Esophagus muscularis mucosa (tissue), 4 donors: ENCODE measurements around the gene CELF2. TPM values are rescaled to one million over a fixed set of nuclear protein-coding genes. Genes with fewer than 3 reads are reported as not detected.

Experiments used
- DNase-seq: peaks from one replicate; pipeline ENCODE4 v3.0.0-alpha.2; 2017; ENCODE audit errors: extremely low spot score
- H3K27ac ChIP-seq, 4 donors: fragments of 200-600 bp; sonication (generic); replicated peaks in 1 of 4; 1 replicate in 3 of 4; 2 replicates in 1 of 4; pipeline ENCODE4 v1.5.1; 2016 to 2019; ENCODE audit warnings: mild to moderate bottlenecking in 1 of 4
- H3K27me3 ChIP-seq, 4 donors: fragments of 200-600 bp; sonication (generic); one replicate each; pipeline versions ENCODE4 v1.5.1 to v1.6.0; 2016 to 2019
- H3K36me3 ChIP-seq, 4 donors: fragments of 200-600 bp; sonication (generic); one replicate each; pipeline ENCODE4 v1.5.1; 2016 to 2019
- H3K4me1 ChIP-seq, 4 donors: fragments of 200-600 bp; sonication (generic); one replicate each; pipeline ENCODE4 v1.5.1; 2016 to 2019
- H3K4me3 ChIP-seq, 4 donors: fragments of 200-600 bp; sonication (generic); 1 replicate in 2 of 4; 2 replicates in 2 of 4; pipeline ENCODE4 v1.5.1; 2016 to 2019; ENCODE audit warnings: mild to moderate bottlenecking in 4 of 4, moderate library complexity in 1 of 4
- H3K9me3 ChIP-seq, 4 donors: fragments of 200-600 bp; sonication (generic); 1 replicate in 3 of 4; 2 replicates in 1 of 4; pipeline ENCODE4 v1.5.1; 2016 to 2019
- EP300 ChIP-seq: sonication (generic); formaldehyde crosslinking; IDR thresholded peaks from one replicate; pipeline ENCODE4 v1.6.1; 2017; ENCODE audit warnings: antibody characterized with exemption
- POLR2A ChIP-seq: fragments of 450-650 bp; IDR thresholded peaks from one replicate; pipeline ENCODE4 v1.6.1; 2017; ENCODE audit warnings: antibody characterized with exemption, moderate library complexity, mild to moderate bottlenecking, low read depth
- POLR2AphosphoS5 ChIP-seq, 2 donors: sonication (generic); formaldehyde crosslinking; IDR thresholded peaks; one replicate each; pipeline ENCODE4 v1.6.1; 2017; ENCODE audit warnings: antibody characterized with exemption in 2 of 2
- WGBS: methylation state at CpG from one replicate; pipeline ENCODE4 v1.1.5; 2018; 5-methylcytosine and 5-hydroxymethylcytosine counted together
- intact Hi-C: fragments of 100-400 bp; cut with DNase I; formaldehyde crosslinking; loops from one replicate; pipeline ENCODE4 v1.15.1; 2023
- total RNA-seq, 4 donors: library from RNA; depleted of rRNA; stranded (reverse); fragments of >200 nt; gene quantifications; one replicate each; pipeline versions ENCODE4 v1.1.0 to v1.2.1, GENCODE V29; 2016
- TF ChIP-seq, protein P1 (sequence below), 3 experiments: fragments of 200-600 bp in 2 of 3; fragments of 450-650 bp in 1 of 3; sonication (generic) in 2 of 3; IDR thresholded peaks; one replicate each; pipeline ENCODE4 v1.5.1; 2017 to 2019; ENCODE audit warnings: antibody characterized with exemption in 3 of 3, mild to moderate bottlenecking in 2 of 3, moderate library complexity in 1 of 3

CELF2 gene
- total RNA-seq, 4 donors from 2014 or later, result 81.8 to 128 (median 104) TPM

DNA sequence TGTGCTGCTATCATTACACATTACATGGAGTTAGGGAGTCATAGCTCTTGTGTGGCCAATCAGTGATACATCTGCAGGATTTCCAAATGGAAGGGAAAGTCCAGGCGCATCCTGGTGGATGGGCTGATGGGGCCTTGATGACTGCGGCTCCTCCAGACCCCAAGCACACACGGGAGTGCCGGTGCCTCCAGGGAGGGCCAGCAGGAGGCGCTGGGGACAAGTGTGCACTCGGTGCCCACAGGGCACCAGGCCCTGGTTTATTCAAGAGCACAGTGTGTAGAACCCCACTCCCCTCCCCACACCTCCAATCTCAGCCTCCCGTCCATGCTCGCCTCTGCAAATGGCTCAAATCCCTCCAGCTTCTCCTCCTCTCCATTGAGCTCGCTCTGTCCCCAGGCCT, 349.8 kb downstream of the CELF2 start:
- Histone ChIP-seq H3K4me3 (no peak overlapping the region), H3K36me3 (no peaks in the 10 kb centered on the region), H3K9me3 (no peaks in the 10 kb centered on the region), H3K27me3 (no peaks in the 10 kb centered on the region), H3K27ac (no peak overlapping the region), H3K4me1 (no peaks in the 10 kb centered on the region)
- no peak for TF ChIP-seq EP300
- no peak for TF ChIP-seq POLR2AphosphoS5 (IDR thresholded peaks at IDR 0.05)
- TF ChIP-seq, protein P1, sequence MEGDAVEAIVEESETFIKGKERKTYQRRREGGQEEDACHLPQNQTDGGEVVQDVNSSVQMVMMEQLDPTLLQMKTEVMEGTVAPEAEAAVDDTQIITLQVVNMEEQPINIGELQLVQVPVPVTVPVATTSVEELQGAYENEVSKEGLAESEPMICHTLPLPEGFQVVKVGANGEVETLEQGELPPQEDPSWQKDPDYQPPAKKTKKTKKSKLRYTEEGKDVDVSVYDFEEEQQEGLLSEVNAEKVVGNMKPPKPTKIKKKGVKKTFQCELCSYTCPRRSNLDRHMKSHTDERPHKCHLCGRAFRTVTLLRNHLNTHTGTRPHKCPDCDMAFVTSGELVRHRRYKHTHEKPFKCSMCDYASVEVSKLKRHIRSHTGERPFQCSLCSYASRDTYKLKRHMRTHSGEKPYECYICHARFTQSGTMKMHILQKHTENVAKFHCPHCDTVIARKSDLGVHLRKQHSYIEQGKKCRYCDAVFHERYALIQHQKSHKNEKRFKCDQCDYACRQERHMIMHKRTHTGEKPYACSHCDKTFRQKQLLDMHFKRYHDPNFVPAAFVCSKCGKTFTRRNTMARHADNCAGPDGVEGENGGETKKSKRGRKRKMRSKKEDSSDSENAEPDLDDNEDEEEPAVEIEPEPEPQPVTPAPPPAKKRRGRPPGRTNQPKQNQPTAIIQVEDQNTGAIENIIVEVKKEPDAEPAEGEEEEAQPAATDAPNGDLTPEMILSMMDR (IDR thresholded peaks at IDR 0.05), result no peak
- no peak for TF ChIP-seq POLR2A
- DNase-seq, result no peak
- intact Hi-C loops, result no loop called here
- 94% methylated on average over 5 of the region's 9 CpGs for WGBS

- Histone ChIP-seq H3K9me3 (no peaks in the 10 kb centered on the region), H3K36me3 (no peaks in the 10 kb centered on the region), H3K4me1 (no peaks in the 10 kb centered on the region), H3K4me3 (no peak overlapping the region), H3K27me3 (no peaks in the 10 kb centered on the region), H3K27ac (no peak overlapping the region)
- intact Hi-C loops, result no loop called here
- 93% methylated on average over 11 of the region's 11 CpGs for WGBS
- DNase-seq, result no peak
- TF ChIP-seq EP300 (no peak), POLR2AphosphoS5 (IDR thresholded peaks at IDR 0.05) (no peak), POLR2A (no peak)
- TF ChIP-seq, protein P1 (IDR thresholded peaks at IDR 0.05), result no peak
Measured at GRCh38 chr10:11373717-11374171, 356.1 kb downstream of the CELF2 start.

GRCh38 chr10:11377267-11377666, 359.6 kb downstream of the CELF2 start:
- H3K27ac ChIP-seq, result no peak overlapping the region
- no peaks in the 10 kb centered on the region for H3K9me3 ChIP-seq
- intact Hi-C loops, result no loop called here
- no peak for TF ChIP-seq POLR2AphosphoS5 (IDR thresholded peaks at IDR 0.05)
- TF ChIP-seq, protein P1 (IDR thresholded peaks at IDR 0.05), result no peak
- no peaks in the 10 kb centered on the region for H3K4me1 ChIP-seq
- H3K36me3 ChIP-seq, result no peaks in the 10 kb centered on the region
- H3K27me3 ChIP-seq, result no peaks in the 10 kb centered on the region
- 88% methylated on average over 3 of the region's 3 CpGs for WGBS
- no peak for DNase-seq
- H3K4me3 ChIP-seq, result no peak overlapping the region

DNA sequence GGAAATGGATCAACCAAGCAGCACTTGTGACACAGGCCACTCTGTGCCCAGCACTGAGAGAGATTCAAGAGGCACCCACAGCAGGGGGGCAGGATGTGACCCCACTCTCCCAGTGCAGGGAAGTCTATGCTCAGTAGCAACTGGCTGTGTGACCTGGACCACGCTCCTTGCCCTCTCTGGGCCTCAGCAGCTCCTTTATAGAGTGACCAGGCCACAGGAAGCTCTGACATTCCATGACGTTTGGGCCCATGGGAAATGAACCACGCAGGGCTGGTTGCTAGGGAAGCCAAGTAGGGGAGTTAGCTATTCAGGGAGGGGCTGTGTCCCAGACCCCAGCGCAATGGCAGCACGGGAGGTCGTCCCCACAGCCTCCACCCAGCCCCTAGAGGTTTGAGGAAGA, 361.2 kb downstream of the CELF2 start:
- H3K4me3 ChIP-seq, result no peak overlapping the region
- H3K27ac ChIP-seq, result no peak overlapping the region
- H3K27me3 ChIP-seq, result no peaks in the 10 kb centered on the region
- H3K4me1 ChIP-seq, result no peaks in the 10 kb centered on the region
- H3K36me3 ChIP-seq, result no peaks in the 10 kb centered on the region
- H3K9me3 ChIP-seq, result peaks cover 0 to 2% (median 0%) of the 10 kb centered on the region in 4 donors
- 79% methylated on average over 6 of the region's 6 CpGs for WGBS
- intact Hi-C loops, result no loop called here
- DNase-seq, result no peak
- TF ChIP-seq, protein P1 (IDR thresholded peaks at IDR 0.05), result no peak
- no peak for TF ChIP-seq POLR2A
- TF ChIP-seq POLR2AphosphoS5 (IDR thresholded peaks at IDR 0.05), result no peak
- no peak for TF ChIP-seq EP300

DNA sequence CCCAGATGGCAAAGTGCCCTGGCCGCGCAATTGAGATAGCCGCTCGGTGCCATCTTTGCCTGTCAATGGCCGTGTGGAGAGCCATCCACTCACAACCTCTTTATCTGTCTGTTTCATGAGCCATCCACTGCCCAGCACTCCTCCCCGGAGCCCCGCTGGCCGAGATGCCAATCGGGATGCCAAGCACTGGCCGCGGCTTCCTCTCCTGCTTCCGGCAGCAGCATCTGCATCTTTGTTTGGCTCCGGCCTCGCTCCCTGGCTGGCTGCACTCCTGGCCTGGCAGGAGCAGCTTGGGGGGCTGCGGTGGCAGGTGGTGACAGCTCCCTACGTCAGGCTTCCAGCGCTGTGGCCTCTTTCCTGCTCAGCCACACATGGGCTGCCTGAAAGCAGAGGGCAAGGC, 362.1 kb downstream of the CELF2 start:
- no peaks in the 10 kb centered on the region for H3K27me3 ChIP-seq
- H3K4me1 ChIP-seq, result no peaks in the 10 kb centered on the region
- no peaks in the 10 kb centered on the region for H3K36me3 ChIP-seq
- no peak overlapping the region for H3K4me3 ChIP-seq
- intact Hi-C loops, result no loop called here
- H3K27ac ChIP-seq, result no peak overlapping the region
- DNase-seq, result no peak
- peaks cover 0 to 2% (median 0%) of the 10 kb centered on the region in 4 donors for H3K9me3 ChIP-seq
- TF ChIP-seq POLR2AphosphoS5 (IDR thresholded peaks at IDR 0.05) (no peak), POLR2A (no peak), EP300 (no peak)
- TF ChIP-seq, protein P1 (IDR thresholded peaks at IDR 0.05), result no peak
- 81% methylated on average over 14 of the region's 17 CpGs for WGBS
